Measurements from ENCODE around the gene FADS2.

FADS2 gene

DNA sequence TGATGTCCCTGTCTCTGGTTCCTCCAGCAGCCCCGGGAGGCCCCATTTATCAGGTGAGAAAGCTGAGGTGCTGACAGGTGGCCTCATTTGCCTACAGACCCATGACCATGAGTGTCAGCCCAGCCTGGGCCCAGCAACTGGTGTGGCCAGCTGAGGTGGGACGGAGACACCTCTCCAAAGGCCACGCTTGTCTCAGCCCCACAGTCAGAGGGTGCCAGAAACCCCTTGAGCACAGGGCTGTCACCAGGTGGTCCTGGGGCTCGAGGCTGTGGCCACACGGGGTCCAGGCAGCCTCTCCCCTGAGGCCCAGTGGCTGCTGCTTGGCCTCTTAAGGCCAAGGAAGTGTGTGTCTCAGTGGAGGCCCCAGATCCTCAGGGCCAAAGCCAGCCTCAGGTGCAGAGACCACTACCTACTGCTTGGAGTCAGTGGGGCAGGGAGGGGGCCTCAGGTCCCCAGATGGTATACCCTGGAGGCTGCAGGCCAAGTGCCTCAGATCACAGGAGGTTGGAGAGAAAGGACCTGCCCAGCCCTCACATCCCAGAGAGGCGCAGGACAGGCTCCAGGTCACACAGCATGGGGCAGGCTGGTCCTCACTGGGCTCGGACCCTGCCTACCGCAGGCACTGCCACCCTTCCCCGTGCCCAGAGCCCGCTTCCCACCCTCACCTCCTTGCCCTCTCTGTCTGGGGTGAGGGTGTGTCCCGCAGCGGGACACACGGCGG is 77.9 kb downstream of the FADS2 start:
- no peak for DNase-seq (ENCODE audit: low read depth in 2 of 2)

DNA sequence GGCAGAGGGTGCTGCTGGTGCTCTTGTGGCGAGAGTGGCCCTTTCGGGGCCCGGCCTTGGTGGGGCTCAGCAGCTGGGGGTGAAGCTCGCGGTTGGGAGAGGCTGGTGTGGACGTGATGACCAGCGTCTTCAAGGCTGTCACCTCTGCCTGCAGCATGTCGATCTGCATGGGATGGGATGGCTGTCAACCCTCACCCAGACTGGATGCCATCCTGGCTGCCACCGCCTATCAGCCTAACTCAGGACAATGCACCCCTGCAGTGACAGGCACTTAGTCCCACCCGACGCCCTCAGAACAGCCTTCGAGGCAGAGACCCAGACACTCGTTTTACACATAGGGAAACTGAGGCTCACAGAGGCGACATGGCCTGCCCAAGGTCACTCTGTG is 78.4 kb downstream of the FADS2 start:
- DNase-seq (ENCODE audit: low read depth in 2 of 2) = no peak

DNA sequence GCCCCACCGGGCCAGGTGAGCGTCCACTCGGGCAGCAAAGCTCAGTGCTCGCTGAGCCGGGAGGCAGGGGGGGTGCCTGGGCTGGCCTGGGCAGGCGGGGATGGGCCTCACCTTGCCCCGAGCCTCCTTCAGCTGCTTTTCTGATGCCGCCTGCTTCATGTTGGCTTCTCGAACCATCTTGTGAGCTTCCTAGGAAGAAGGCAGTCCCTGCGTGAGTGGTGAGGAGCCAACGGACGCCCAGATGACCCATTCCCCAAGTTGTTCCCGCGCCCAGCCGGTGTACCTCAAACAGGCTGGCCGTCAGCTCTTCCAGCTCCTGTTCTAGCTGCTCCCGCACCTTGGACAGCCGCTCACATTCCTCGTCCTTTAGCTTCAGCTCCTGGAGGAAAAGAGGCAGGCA is 79.2 kb downstream of the FADS2 start:
- no peak for DNase-seq (ENCODE audit: low read depth in 2 of 2)

DNA sequence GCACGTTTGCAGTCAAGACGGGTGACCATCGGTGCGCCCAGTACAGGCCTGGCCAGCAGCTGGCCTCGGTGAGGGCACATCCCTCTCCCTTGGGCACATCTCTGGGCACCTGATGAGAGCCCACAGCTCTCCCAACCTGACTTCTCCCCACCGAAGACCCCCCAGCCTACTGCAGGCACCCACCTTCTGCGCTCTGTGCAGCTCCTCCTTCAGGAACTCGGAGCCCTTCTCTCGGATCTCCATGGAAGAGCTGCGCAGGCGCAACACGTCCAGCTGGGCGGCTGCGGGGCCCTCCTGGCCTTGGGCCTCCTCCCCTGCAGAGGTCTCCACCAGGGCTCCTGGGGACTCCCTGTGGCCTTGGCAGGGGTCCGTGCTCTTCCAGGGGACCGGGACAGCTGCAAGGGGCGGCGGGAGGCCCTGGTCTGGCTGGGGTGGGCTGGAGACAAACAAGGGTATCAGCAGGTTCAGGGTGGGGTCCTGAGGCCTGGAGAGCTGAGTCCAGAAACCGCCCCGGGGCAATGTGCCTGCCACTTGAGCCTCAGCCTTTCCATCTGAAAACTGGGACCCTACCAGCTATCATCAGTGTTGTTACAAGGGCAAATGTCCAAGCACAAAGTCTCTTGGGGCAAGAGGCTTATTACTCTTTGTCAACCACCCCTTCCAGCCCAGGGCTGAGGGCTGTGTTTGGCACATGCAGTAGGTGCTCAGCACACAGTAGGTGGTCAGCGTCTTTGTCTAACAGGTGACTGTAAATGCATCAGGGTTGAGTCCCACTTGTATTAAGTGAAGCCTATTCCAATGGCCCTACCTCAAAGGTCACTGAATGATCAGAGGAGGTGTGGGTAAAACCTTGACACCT is 80.0 kb downstream of the FADS2 start:
- no peak for DNase-seq (ENCODE audit: low read depth in 2 of 2)

DNA sequence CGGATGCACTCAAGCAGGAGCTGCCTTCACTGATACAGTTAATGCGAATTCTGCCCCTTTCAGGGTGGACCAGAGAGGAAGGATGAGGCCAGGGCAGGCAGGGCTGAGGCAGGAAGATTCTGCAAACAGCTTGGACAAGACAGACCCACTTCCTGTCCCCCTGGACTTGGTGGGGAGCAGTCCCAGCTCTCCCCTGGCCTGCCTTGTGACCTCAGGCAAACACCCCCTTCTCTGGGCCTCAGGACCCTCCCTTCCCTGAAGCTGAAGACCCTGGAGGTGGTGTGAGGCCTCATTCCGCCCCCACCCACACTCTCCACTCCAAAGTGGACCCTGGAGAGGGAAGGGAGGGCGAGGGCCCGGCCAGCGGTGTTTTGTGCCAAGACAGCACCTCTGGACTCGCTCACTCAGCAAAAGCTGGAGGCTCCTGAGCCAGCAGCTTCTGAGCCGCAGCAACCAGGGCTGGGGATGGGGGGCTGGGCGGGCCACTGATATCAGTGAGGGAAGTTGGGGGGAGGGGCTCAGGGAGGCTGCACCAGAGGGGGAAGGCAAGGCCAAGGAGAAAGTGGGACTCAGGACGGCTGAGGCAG is 80.7 kb downstream of the FADS2 start:
- no peak for DNase-seq (ENCODE audit: low read depth in 2 of 2)

DNA sequence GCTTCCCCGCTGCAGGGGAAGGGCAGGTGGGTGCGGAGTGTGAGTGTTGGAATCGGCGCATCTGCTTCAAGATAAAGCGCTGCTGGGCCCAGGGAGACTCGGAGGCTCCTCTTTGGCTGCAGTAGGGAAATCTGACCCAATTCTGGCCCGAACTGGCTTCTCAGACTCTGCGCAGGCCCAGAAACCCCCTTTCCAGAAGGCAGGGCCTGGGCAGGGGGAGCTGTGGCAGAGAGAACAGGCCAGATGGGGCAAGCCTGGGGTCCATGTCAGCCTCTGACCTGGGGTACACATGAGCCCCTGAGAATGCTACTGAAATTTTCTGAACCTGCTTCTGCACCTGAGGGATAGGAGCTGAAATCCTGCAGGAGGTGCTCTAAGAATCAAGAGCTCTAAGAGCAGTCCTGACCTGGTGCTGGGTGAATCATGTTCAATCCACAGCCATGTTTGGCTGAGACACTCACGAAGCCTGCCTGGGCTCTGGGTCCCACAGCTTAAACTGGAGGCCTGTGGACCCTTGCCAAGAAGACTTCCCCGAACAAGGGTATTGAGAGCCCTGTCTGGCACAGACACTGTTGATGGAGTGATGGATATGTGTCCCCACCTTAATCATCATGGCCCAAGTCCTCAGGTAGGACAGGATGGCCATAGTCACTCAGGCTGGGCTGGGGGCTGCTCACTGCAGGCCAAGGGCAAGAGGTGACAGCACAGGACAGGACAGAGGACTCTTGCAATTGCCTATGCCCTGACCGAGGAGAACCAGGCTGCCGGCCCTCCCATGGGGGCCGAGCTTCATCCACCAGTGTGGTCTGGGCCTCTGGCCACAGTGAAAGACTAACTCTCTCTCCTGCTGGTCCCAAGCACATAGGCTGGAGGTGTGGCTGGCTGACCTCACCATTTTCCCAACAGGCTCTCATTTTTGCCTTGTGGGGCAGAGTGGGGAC is 82.4 kb downstream of the FADS2 start:
- DNase-seq (ENCODE audit: low read depth in 2 of 2) = no peak

DNA sequence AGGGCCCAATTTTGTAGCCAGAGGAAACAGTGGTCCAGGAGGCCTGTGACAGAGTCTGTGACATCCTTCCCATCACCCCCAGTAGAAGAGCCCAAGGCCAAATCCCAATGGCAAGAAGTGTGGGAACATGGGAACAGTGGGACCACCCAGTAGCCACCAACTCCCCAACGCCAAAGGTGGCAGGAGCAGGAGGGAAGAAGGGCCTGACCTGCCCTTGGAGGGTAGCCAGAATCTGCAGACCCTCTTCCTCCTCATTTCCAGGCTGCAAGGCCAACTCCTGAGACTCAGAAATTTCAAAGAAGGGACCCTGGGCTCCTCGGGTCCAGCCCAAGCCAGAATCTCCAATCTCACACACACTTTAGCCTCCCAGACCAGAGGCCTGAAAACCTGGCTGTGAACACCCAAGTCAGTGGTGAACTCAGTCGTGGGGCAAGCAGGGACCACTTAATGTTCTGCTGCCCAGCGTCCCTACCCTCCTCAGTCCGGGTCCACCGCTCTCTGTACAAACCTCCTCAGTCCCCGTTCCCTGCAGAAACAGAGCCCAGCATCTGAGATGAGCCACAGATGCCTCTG is 83.1 kb downstream of the FADS2 start:
- DNase-seq (ENCODE audit: low read depth in 2 of 2) = no peak

DNA sequence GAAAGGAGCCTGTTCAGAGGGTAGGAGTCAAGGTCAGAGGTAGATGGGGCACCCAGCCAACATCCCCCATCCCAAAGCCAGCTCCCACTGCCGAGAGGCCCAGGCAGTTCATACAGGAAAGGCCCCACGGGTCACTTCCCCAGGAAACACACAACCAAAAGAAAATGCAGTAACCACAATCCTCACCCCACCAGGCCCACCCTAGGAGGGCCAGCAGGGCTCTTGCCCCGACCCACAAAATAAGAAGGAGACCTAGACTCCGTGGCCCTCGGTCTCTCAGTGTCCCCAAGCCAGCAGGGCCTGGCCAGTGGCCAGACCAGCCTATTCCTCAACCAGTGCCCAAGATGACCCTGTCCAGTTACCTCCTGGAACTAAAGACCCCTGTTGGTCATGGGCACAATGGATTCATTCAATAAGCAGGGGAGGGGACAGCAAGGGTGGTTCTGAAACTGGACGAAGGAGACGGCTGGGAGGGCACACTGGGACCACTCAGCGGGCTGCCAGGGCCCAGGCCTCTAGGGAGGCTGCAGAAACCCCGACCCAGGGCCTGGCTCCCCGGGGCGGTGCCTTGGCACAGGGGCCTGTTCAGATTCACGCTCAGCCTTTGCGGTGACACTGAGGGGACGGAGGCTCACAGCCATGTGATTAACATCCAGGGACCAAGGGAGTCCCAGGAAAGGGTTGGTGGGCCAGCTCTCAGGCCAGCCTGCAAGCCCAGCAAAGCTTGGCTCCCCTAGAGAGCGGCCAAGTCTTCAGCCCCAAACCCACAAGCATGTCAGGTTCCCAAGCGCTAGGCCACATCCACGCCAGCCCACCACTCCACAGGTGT is 83.8 kb downstream of the FADS2 start:
- no peak for DNase-seq (ENCODE audit: low read depth in 2 of 2)

DNA sequence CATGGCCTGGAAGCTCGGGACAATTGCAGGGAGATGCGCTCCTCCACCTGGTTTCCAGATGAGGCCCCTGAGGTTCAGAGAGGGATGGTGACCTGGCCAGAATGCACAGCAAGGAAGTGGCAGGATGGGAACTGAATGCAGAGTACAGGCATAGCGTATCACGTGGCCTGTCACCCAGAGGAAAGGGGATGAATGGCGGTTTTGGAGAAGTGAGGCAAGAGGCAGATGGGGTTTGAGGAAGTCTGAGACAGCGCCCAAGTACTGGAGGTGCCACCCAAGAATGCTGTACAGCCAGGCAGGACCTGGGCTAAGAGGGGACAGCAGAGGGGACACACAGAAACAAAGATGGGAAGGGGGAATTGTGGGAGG is 84.4 kb downstream of the FADS2 start:
- DNase-seq (ENCODE audit: low read depth in 2 of 2) = no peak

DNA sequence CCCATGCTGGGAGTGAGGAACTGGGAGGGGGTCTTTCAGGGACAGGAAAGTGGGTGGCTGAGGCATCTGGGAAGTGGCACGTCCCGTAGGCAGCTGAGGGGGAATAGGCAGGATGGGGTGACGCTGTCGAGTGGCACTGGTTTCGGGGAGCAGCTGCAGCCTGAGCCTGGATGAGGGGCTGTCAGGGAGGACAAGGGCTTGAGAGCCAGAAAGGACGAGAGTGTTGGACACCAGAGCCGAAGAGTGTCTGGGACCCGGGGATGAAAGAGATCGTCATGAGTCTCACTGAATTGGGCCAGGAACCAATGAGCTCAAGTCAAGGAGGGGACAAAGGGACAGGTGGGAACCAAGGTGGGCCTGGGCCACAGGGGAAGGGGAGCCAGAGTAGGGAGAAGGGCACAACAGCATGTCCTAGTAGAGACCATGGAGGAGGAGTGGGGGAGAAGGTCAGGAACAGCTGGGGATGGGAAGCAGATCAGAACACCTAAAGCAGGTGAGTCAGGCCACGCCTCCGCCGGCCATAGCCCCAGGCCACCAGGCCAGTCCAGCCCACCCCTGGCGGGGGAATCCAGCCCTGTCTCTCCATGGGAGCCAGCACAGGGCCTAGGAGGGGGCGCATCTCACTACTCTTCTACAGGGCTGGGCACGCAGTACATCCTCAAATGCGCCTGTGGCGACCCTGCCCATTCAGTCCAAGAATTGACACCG is 85.0 kb downstream of the FADS2 start:
- DNase-seq (ENCODE audit: low read depth in 2 of 2) = no peak

DNA sequence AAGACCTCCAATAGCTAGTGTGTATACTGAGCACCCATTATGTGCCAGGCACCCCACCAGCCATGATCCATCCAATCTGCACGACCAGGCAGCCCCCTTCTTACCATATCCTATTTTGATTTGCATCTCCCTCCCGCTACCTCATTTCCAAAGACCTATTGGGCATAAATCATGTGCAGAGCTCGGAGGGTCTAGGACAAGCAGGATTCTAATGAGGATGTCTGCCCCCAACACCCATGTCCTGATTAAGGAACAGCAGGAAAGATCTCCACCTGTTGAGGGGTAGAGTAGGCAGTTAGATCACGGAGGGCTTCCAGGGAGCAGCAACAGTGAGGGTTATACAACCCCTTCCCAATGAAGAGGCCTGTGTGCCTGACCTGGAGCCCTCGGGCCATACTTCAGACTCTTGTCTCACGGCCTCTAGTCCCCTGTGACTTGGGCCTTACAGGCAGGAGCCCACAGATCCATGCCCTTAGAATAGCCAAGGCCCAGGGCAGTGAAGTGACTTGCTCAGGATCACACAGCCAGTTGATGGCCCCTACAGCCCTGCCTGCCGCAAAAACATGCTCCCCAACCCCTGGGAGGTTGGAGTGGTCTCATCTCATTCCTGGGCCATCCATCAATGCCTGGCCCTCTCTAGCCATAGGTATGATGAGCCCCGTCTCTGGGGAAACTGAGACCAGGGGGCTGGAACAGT is 85.7 kb downstream of the FADS2 start:
- DNase-seq (ENCODE audit: low read depth in 2 of 2) = no peak

DNA sequence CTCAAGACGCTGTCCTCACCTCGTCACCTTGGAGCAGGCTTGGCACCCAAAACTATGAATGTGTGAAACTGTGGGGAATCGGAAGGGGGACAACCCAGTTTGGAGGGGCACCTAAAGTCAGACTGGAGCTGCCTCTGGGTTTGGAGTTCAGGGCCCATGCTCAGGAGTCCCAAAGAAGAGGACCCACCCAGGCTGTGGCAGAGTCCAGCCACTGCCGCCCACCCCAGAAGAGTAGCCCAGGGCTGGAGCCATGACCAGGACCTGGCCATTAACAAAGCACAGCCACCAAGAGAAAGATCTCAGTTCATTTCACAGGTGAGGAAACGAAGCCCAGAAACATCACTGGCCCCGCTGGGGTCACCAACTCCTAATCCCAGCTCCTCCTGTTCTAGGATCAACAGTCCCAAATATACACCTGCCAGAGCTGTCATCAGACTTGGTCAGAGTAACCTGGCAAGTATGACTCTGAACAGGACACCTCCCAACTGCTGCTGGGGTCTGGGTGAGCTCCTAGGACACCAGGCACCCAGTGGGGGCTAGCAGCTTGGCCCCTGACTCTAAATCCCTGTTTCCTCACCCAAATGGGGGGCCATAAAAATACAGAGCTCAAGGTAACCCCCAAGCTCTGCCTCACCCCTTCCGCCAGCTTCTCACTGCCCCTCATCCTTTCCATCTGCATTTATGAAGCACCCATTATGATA is 86.5 kb downstream of the FADS2 start:
- DNase-seq (ENCODE audit: low read depth in 2 of 2) = no peak

DNA sequence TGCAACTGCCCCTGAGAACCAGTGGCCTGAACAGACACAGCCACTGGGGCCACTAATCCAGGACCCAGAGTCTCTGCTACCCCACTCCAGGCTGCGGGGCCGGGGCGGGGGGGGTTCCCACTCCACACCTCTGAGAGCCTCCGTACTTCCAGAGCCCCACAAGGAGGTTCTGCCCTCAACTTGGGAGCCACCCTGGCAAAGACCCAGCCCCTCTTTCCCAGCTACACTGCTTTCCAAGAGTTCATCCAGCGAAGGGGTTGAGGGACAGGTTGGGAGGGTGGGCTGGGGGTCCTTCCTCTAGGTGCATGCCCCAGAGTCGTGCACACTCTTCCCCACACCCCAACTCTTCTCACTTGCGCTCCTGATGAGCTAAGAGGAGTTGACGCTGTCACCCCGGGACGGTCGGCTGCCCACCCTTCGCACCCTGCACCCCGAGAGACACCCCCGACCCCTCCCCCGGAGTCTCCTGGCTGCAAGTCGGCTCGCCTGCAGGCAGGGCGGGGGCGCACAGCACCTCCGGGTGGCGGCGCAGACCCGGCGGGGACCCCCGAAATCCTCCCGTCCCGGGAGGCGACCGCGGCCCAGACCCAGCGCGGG is 88.7 kb downstream of the FADS2 start:
- no peak for DNase-seq (ENCODE audit: low read depth in 2 of 2)
